SK-N-SH (cell line): ENCODE measurements around the gene VPS11. TPM values are rescaled to one million over a fixed set of nuclear protein-coding genes. Genes with fewer than 3 reads are reported as not detected.

Experiments used
- CTCF ChIA-PET: fragments of 300-600, 350-600 bp; formaldehyde crosslinking; extraction: SDS; loops from one replicate; lab custom pipeline; 2021; lab: Yijun Ruan, JAX
- POLR2A ChIA-PET: fragments of 350-600 bp; sonication (Branson Sonifier 250); formaldehyde crosslinking; extraction: SDS; loops from one replicate; lab custom pipeline; 2020; ENCODE audit warnings: antibody characterized with exemption, inconsistent platforms; lab: Yijun Ruan, JAX
- DNase-seq: peaks from one replicate; pipeline ENCODE4 v3.0.0; 2012
- H2AFZ ChIP-seq: fragments of 200-600 bp; sonication (generic); 2 replicates; pipeline ENCODE4 v1.8.1; 2016; ENCODE audit warnings: antibody characterized with exemption, mild to moderate bottlenecking, low read depth
- H3F3A ChIP-seq: fragments of 200-600 bp; sonication (generic); replicated peaks from 2 replicates; pipeline ENCODE3; 2016; ENCODE audit warnings: antibody characterized with exemption, mild to moderate bottlenecking; ENCODE audit not compliant: insufficient read depth
- H3K27ac ChIP-seq, 2 experiments: fragments of 200-500 bp in 1 of 2; fragments of 200-600 bp in 1 of 2; sonication (Bioruptor generic) in 1 of 2; sonication (generic), shearing (Covaris generic) in 1 of 2; 2 replicates each; pipeline versions ENCODE4 v1.5.1 to v1.6.1; 2014 to 2016; ENCODE audit warnings: low read depth in 2 of 2, inconsistent platforms in 1 of 2, low read length in 1 of 2, mild to moderate bottlenecking in 1 of 2, mixed read lengths in 1 of 2
- H3K27me3 ChIP-seq: fragments of 200-600 bp; sonication (generic), shearing (Covaris generic); 2 replicates; pipeline ENCODE4 v1.6.1; 2016; ENCODE audit warnings: mixed run types; ENCODE audit not compliant: insufficient read depth
- H3K36me3 ChIP-seq, 2 experiments: fragments of 200-500 bp in 1 of 2; fragments of 200-600 bp in 1 of 2; sonication (Bioruptor generic) in 1 of 2; sonication (generic) in 1 of 2; replicated peaks in 1 of 2; 2 replicates each; pipeline versions ENCODE3 to v1.5.1; 2014 to 2016; ENCODE audit warnings: low read length in 1 of 2, mild to moderate bottlenecking in 1 of 2; ENCODE audit not compliant: insufficient read depth in 2 of 2, control insufficient read depth in 1 of 2
- H3K4me1 ChIP-seq, 2 experiments: fragments of 200-500 bp in 1 of 2; fragments of 200-600 bp in 1 of 2; sonication (Bioruptor generic) in 1 of 2; sonication (generic), shearing (Covaris generic) in 1 of 2; 2 replicates each; pipeline versions ENCODE4 v1.5.1 to v1.6.1; 2014 to 2016; ENCODE audit warnings: low read depth in 1 of 2, low read length in 1 of 2, mixed run types in 1 of 2; ENCODE audit not compliant: insufficient read depth in 2 of 2, control insufficient read depth in 1 of 2
- H3K4me2 ChIP-seq: fragments of 200-600 bp; sonication (generic), shearing (Covaris generic); 2 replicates; pipeline ENCODE4 v1.6.1; 2017; ENCODE audit warnings: mixed run types
- H3K4me3 ChIP-seq, 2 experiments: fragments of 200-500 bp in 1 of 2; fragments of 200-600 bp in 1 of 2; sonication (Bioruptor generic) in 1 of 2; sonication (generic), shearing (Covaris generic) in 1 of 2; 2 replicates each; pipeline versions ENCODE4 v1.5.1 to v1.8.1; 2014 to 2016; ENCODE audit warnings: low read depth in 2 of 2, inconsistent platforms in 1 of 2, low read length in 1 of 2, mild to moderate bottlenecking in 1 of 2, mixed read lengths in 1 of 2, moderate library complexity in 1 of 2
- H3K79me2 ChIP-seq: fragments of 200-600 bp; sonication (generic); 2 replicates; pipeline ENCODE4 v1.8.1; 2017; ENCODE audit warnings: mild to moderate bottlenecking; ENCODE audit not compliant: insufficient read depth
- H3K9ac ChIP-seq: fragments of 200-600 bp; sonication (generic); 2 replicates; pipeline ENCODE4 v1.6.1; 2017; ENCODE audit warnings: mixed run types
- H3K9me2 ChIP-seq: fragments of 200-600 bp; sonication (generic); 2 replicates; pipeline ENCODE4 v1.6.1; 2017; ENCODE audit warnings: mixed run types
- H3K9me3 ChIP-seq: fragments of 200-600 bp; sonication (generic); 2 replicates; pipeline ENCODE4 v1.6.1; 2017; ENCODE audit warnings: mixed run types, mild to moderate bottlenecking, moderate library complexity
- H4K20me1 ChIP-seq: fragments of 200-600 bp; sonication (generic); 2 replicates; pipeline ENCODE4 v1.6.1; 2017; ENCODE audit warnings: mild to moderate bottlenecking, mixed run types; ENCODE audit not compliant: insufficient read depth
- CHD2 ChIP-seq: fragments of 150-350 bp; IDR thresholded peaks from 2 replicates; pipeline ENCODE4 v1.6.1; 2018; ENCODE audit warnings: low read length; ENCODE audit not compliant: partially characterized antibody
- GATA2 ChIP-seq: sonication (generic); formaldehyde crosslinking; IDR thresholded peaks from 2 replicates; pipeline ENCODE4 v1.5.0; 2020; ENCODE audit warnings: mild to moderate bottlenecking, missing genetic modification reagents
- IRF3 ChIP-seq: fragments of 150-350 bp; IDR thresholded peaks from 2 replicates; pipeline ENCODE4 v1.6.1; 2016; ENCODE audit warnings: mild to moderate bottlenecking, low read depth, low read length
- MAX ChIP-seq: IDR thresholded peaks from 2 replicates; pipeline ENCODE4 v1.4.0; 2012; ENCODE audit warnings: low read depth
- NFIC ChIP-seq: IDR thresholded peaks from 2 replicates; pipeline ENCODE4 v1.4.0; 2012; ENCODE audit warnings: borderline replicate concordance
- RAD21 ChIP-seq: IDR thresholded peaks from 2 replicates; pipeline ENCODE4 v1.6.1; 2012; ENCODE audit warnings: mild to moderate bottlenecking, low read length
- REST ChIP-seq: IDR thresholded peaks from 2 replicates; pipeline ENCODE4 v1.6.1; 2012; ENCODE audit warnings: mild to moderate bottlenecking, low read depth, low read length, moderate library complexity
- RFX5 ChIP-seq: IDR thresholded peaks from 2 replicates; pipeline ENCODE4 v1.6.1; 2012; ENCODE audit warnings: mild to moderate bottlenecking, improper control_type of control experiment, low read length
- TCF12 ChIP-seq: IDR thresholded peaks from 2 replicates; pipeline ENCODE4 v1.4.0; 2012
- ZBTB33 ChIP-seq: IDR thresholded peaks from 2 replicates; pipeline ENCODE4 v1.4.0; 2012; ENCODE audit warnings: low read depth, borderline replicate concordance
- WGBS: methylation state at CpG from one replicate; pipeline ENCODE4 v1.1.6; 2017; ENCODE audit warnings: low lambda C conversion rate; 5-methylcytosine and 5-hydroxymethylcytosine counted together
- polyA plus RNA-seq, 3 experiments: library from polyadenylated mRNA; depleted of rRNA; stranded (reverse); fragments of >200 nt; gene quantifications; 2 replicates each; pipeline ENCODE4 v1.2.3, GENCODE V29; 2012

VPS11 gene
- polyA plus RNA-seq, 1 of the 3 experiments (the other 2 are of a cell fraction): 14.8 TPM

- H3K27me3 ChIP-seq: no peaks in the 10 kb centered on the region
- TF ChIP-seq NFIC (no peak), REST (no peak), MAX (no peak), TCF12 (no peak), IRF3 (no peak), RAD21 (no peak), RFX5 (no peak), CHD2 (no peak), GATA2 (CRISPR knock-in tag) (no peak), ZBTB33 (no peak)
- ChIA-PET POLR2A (interaction anchor here (1.4 kb wide), 1 partner anchor 31 kb away, joined by 3 read pairs; no protein-coding TSS in a partner anchor), CTCF (interaction anchor here (1.4 kb wide), 1 partner anchor 20 kb away, joined by 3 read pairs; no protein-coding TSS in a partner anchor)
- no peak for DNase-seq
- peaks cover 26% of the 10 kb centered on the region for H3K79me2 ChIP-seq
- H2AFZ ChIP-seq: no peak overlapping the region
- H4K20me1 ChIP-seq: peaks cover 3% of the 10 kb centered on the region; the same call in 1 of the 2 replicates
- no peak overlapping the region for H3K4me3 ChIP-seq
- peaks cover 12% of the 10 kb centered on the region for H3F3A ChIP-seq
- H3K36me3 ChIP-seq: peaks cover 24 to 42% of the 10 kb centered on the region in 2 experiments
- peaks cover 14 to 21% of the 10 kb centered on the region in 2 experiments; a peak in 3 of 4 replicates for H3K4me1 ChIP-seq
- H3K27ac ChIP-seq: no peak overlapping the region
- 91% methylated on average over 4 of the region's 5 CpGs for WGBS
- no peaks in the 10 kb centered on the region for H3K9me2 ChIP-seq
- no peak overlapping the region for H3K4me2 ChIP-seq
- H3K9ac ChIP-seq: no peak overlapping the region
- H3K9me3 ChIP-seq: no peaks in the 10 kb centered on the region
These were observed 42.5 kb upstream of the VPS11 start for GRCh38 chr11:119025099-119025473.
